Tongue (tissue), 2 donors: Measurements from ENCODE around the gene HPDL. TPM values are rescaled to one million over a fixed set of nuclear protein-coding genes. Genes with fewer than 3 reads are reported as not detected.
A peak's percentile ranks its signal among the peaks of the same experiment; 100 is the strongest.
"Not testable (repeated sequence)": the region's sequence is repeated elsewhere in the genome, so short reads cannot be mapped to it uniquely, and the experiment has no call there.

Experiments used
- DNase-seq: peaks from one replicate; pipeline ENCODE4 v3.0.0-alpha.2; 2015
- total RNA-seq: library from RNA; depleted of rRNA; stranded (reverse); fragments of >200 nt; gene quantifications from one replicate; pipeline ENCODE4 v1.2.3, GENCODE V29; 2014

Gene HPDL
- total RNA-seq = 0.21 TPM

DNA sequence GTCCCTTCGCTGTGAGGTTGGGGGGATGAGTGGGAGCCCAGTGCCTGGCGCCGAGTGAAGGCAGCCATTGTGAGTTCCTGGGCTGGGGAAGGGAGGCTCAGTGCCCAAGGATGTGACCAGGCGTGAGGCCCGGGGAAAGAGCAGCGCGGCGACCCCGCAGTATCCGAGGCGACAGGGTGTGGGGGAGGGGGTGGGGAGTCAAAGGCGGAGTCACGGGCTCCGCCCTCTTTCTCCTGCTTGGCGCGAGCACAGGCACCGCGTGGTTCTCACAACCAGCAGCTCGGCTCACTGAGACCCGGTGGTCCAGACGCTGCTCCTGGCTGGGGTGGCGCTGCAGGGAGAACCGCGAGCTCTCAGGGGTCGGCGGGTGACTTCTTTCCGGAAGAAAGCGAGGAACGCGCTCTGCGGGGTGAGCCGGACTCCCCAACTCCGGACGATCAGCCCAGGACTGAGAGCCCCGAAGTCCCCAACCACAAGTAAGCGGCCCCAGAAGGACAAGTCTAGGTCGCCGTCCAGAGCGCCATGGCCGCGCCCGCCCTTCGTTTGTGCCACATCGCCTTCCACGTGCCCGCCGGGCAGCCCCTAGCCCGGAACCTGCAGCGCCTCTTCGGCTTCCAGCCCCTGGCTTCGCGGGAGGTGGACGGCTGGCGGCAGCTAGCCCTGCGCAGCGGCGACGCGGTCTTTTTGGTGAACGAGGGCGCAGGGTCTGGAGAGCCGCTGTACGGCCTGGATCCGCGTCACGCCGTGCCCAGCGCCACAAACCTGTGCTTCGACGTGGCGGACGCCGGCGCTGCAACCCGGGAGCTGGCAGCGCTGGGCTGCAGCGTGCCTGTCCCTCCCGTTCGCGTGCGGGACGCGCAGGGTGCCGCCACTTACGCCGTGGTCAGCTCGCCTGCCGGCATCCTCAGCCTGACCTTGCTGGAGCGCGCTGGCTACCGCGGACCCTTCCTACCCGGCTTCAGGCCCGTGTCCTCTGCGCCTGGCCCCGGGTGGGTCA, at the start of gene HPDL:
Gene HPDL, plus strand, starts transcription at position 269 of the 997 bp plus-strand sequence. Its CDS starts 254 bp downstream, at position 523.
- DNase-seq = peak; percentile 86

DNA sequence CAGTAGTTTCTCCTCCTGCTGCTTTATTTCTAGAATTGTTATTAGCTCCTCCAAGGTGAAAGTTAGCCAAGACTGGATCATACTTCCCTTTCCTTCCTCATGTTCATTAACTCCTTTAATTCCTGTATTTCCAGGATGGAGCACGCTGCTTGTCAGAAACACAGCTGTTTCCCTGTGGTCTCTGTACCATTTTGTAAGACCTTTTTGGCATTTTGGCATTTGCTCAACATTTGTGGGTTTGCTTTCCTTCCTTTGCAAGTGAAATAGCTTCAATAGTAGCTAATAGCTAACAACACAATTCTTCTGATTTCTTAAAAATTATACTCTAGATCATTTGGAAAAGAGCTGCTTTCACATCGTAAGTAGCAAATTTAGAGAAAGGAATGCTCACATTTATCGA, 44.3 kb upstream of the HPDL start:
- no peak for DNase-seq

- not testable (repeated sequence) for DNase-seq
These were observed 41.8 kb upstream of the HPDL start for GRCh38 chr1:45284858-45285257.

DNA sequence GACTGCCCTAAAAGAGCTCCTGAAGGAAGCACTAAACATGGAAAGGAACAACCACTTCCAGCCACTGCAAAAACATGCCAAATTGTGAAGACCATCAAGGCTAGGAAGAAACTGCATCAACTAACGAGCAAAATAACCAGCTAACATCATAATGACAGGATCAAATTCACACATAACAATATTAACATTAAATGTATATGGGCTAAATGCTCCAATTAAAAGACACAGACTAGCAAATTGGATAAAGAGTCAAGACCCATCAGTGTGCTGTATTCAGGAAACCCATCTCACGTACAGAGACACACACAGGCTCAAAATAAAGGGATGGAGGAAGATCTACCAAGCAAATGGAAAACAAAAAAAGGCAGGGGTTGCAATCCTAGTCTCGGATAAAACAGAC, 40.2 kb upstream of the HPDL start:
- DNase-seq = not testable (repeated sequence)

- not testable (repeated sequence) for DNase-seq
These were observed 35.7 kb upstream of the HPDL start for GRCh38 chr1:45291002-45291401.

- DNase-seq = no peak
These were observed 35.0 kb upstream of the HPDL start for GRCh38 chr1:45291716-45292115.

DNA sequence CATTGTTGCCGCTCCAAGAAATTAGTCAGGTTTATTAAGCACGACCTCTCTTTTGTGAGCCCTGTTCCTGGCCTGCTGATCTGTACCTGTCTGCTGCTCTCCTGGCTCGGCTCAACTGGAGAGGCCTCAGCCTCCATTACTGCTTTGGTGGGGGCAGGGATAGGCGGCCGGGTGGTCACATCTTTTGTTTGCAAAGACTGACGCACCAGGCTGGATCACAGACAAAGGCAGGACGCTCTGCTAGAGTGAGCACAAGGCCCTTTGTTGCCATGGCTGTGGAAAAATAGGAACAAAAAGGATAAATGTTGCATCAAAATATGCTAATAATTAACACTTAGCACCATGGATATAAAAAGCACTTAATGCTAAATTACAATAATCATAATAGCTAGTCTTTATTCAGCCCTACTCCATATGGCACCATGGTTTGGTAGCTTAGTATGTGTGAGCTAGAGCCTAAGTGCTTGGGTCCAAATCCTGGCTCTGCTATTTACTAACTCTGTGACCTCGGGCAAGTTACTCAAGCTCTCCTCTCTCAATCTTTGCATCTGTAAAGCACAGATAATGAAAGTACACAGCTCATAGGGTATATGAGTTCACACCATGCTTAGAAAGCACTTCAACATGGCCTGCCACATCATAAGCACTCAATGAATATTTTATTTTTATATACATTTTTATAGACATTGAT, 28.9 kb upstream of the HPDL start:
- no peak for DNase-seq

- DNase-seq = no peak
These were observed 27.4 kb upstream of the HPDL start for GRCh38 chr1:45299296-45299695.

GRCh38 chr1:45299981-45300668, 26.6 kb upstream of the HPDL start:
- peak; percentile 87 for DNase-seq

DNA sequence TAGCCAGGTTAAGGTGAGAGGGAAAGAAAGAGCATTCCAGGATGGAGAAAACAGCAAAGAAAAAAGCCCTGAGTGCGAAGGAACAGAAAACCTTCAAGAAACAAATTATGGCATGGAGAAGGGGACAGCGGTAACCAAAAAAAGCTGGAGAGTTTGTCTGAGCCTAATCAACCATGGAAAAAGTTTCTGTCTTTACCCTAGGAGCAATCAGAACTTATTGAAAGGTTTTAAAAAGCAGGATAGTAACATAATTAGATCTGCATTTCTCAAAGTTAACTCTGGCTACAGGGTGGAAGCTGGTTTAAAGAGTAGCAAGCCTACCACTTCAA, 26.1 kb upstream of the HPDL start:
- DNase-seq = no peak

DNA sequence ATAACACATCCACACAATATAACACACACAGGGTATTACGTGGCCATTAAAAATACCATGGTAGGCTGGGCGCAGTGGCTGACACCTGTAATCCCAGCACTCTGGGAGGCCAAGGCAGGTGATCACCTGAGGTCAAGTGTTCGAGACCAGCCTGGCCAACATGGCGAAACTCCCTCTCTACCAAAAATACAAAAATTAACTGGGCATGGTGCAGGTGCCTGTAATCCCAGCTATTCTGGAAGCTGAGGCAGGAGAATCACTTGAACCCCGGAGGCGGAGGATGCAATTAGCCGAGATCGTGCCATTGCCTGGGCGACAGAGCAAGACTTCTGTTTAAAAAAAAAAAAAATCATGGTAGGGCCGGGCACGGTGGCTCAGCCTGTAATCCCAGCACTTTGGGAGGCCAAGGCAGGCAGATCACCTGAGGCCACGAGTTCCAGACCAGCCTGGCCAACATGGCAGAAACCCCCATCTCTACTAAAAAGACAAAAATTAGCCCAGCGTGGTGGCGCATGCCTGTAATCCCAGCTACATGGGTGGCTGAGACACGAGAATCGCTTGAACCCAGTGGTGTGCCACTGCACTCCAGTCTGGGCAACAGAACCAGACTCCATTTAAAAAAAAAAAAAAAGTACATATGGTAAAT, 24.1 kb upstream of the HPDL start:
- DNase-seq = no peak

DNA sequence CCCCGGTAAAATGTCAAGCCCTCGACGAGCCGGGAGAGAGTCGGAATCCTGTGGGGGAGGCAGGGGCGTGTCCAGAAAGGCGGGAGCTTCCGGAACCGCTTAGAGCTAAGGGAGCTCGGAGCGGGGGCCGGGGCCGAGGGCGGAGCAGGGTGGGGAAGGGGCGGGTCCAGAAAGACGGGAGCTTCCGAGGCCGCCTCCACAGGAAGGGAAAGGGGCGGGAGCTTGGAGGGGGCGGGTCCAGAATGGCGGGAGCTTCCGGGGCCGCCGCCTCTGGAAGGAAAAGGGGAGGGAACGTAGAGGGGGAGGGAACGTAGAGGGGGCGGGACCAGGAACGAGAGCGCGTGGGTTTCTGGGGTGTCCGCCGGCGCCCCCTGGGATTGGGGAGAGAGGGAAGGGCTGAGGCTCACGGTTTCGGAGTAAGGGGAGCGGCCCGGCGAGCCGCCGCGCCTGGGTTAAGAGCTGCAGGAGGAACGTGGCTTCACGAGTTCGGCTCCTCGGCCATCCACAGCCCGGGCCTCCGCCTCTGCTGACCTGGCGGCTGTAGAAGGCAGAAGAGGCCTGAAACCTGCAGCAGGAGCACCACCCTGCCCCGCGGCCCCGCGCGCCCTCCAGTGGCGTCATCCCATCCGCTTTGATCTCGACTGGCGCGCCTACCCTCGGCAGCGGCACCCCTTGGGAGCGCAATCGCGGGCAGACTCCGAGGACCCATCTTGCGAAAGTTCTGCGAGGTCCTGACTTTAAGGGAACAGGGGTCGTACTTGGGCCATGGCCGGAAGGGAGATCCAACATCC, 23.0 kb upstream of the HPDL start:
- DNase-seq = peak; percentile 99

DNA sequence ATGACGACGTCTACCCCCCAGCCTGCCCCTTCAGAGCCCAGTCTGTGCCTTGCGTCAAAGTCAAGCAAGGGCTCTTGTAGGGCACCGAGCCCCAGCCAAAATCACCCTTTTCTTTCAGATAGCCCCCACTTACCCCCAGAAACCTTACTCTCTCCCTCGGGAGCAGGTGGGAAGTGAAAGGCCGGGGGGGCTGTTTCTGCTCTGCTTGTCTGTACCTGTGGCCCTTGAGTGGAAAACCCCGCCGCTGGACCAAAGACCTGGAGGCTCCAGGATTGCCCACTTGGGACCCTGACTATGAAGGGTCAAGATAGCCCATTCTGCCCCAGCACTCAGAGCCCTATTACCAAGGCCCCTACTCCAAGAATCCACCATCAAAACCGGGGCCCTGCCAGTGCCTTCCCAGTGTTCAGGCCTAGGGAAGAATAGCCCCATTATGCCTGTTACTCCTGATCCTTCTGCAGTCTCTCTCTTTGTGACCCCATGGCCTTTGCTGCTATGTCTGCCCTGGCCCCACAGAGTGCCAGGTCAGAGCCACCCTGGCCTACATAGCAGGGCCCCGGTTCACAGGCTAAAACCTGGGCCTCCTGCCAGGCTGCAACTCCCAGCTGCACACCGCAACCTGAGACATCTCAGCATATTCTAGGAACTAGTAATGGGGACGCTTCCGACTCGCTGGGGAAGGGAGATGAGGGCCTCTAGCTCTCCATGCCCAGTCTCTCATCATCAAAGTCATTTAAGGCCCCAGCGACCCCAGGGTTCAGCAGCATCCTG, 22.2 kb upstream of the HPDL start:
- DNase-seq = no peak

- DNase-seq = no peak
These were observed 21.5 kb upstream of the HPDL start for GRCh38 chr1:45305231-45305630.

DNA sequence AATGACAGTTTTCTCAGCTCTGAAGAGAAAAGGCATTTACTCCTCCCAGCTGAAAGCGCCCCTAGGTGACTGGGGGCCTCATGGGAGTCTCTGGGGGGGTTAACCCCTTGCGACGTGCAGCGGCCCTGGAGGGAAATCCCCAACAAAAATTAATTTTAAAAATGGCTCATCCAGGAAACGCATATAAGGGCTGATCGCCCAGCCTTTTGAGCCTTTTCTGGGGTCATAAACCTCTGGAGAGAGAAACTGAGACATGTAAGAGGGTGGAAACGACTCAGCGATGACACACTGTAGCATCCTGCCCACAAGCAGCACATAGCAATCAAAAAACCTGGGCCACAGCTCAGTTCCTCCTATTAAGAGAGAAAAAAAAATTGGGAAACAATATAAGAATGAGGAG, 20.4 kb upstream of the HPDL start:
- no peak for DNase-seq

GRCh38 chr1:45306905-45307304, 19.8 kb upstream of the HPDL start:
- no peak for DNase-seq

DNA sequence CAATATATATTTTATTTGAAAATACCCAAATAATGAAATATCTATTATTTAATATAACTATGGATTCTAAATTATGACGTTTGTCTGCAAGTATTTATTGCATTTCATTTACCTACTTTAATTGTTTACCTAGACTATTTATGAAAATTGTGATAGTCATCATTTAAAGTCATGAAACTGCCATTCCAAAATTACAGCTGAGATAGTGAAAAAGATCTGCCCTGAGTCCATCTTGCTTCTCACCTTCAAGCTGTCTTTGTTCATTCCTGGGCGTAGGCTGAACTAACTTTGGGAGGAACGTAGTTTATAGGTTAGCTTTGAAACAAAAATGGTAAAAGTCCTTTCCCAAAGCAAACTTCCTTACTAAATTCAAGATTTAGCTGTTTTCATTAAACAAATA, 12.4 kb upstream of the HPDL start:
- DNase-seq = no peak

- DNase-seq = no peak
These were observed 9.5 kb upstream of the HPDL start for GRCh38 chr1:45317166-45317565.

DNA sequence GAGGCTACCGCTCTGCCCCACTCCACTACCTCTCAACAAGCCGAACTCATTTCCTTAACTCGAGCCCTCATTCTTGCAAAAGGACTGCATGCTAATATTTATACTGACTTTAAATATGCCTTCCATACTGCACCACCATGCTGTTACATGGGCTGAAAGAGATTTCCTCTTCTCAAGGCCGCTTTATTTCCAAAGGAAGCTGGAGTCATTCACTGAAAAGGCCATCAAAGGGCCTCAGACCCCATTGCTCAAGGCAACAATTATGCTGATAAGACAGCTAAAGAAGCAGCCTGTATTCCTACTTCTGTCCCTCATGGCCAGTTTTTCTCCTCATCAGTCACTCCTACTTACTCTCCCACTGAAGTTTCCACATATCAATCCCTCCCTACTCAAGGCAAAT, 6.9 kb upstream of the HPDL start:
- no peak for DNase-seq

DNA sequence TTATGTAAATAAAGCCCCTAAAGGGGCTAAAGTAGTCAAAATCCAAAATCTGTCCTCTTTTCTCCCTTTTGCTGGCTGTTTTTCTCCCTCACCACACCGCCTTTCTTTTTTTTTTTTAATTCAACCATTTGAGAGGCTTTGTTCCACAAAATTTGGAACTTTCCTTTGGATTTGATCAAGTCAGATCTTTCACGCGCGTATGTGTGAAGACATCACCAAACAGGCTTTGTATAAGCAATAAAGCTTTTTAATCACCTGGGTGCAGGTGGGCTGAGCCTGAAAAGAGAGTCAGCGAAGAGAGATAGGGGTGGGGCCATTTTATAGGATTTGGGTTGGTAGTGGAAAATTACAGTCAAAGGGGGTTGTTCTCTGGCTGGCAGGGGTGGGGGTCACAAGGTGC, 5.3 kb upstream of the HPDL start:
- no peak for DNase-seq
